Astrocyte (in vitro differentiated cells and primary cell): ENCODE data around the gene KEAP1. TPM values are rescaled to one million over a fixed set of nuclear protein-coding genes. Genes with fewer than 3 reads are reported as not detected.

Experiments
- DNase-seq: peaks from one replicate; pipeline ENCODE4 v3.0.0-alpha.2; 2010; ENCODE audit warnings: low read depth
- FAIRE-seq: peaks from 2 replicates; lab custom pipeline; 2011; peaks lifted over from hg19 to GRCh38; lab: Jason Lieb, UNC
- H2AFZ ChIP-seq: 2 replicates; pipeline ENCODE4 v1.6.0; 2012; ENCODE audit warnings: low read depth, low read length, inconsistent platforms
- H3K27ac ChIP-seq: 2 replicates; pipeline ENCODE4 v1.5.1; 2011; ENCODE audit warnings: low read depth, low read length, inconsistent platforms
- H3K27me3 ChIP-seq: 2 replicates; pipeline ENCODE4 v1.6.0; 2011; ENCODE audit warnings: low read length, inconsistent platforms; ENCODE audit not compliant: insufficient read depth
- H3K36me3 ChIP-seq: 2 replicates; pipeline ENCODE4 v1.5.1; 2011; ENCODE audit warnings: low read length, inconsistent platforms; ENCODE audit not compliant: insufficient read depth
- H3K4me1 ChIP-seq: 2 replicates; pipeline ENCODE4 v1.5.1; 2011; ENCODE audit warnings: low read length, inconsistent platforms; ENCODE audit not compliant: insufficient read depth
- H3K4me2 ChIP-seq: 2 replicates; pipeline ENCODE4 v1.6.0; 2012; ENCODE audit warnings: low read length, inconsistent platforms
- H3K4me3 ChIP-seq: 2 replicates; pipeline ENCODE4 v1.5.1; 2011; ENCODE audit warnings: low read depth, mild to moderate bottlenecking, low read length, inconsistent platforms; ENCODE audit not compliant: insufficient read depth
- H3K79me2 ChIP-seq: 2 replicates; pipeline ENCODE4 v1.6.0; 2012; ENCODE audit warnings: mild to moderate bottlenecking, low read length, inconsistent platforms; ENCODE audit not compliant: insufficient read depth
- H3K9ac ChIP-seq: 2 replicates; pipeline ENCODE4 v1.6.0; 2012; ENCODE audit warnings: mild to moderate bottlenecking, low read length, inconsistent platforms
- H3K9me3 ChIP-seq: 2 replicates; pipeline ENCODE4 v1.5.1; 2012; ENCODE audit warnings: low read depth, mild to moderate bottlenecking, low read length, inconsistent platforms; ENCODE audit not compliant: insufficient read depth
- H4K20me1 ChIP-seq: 2 replicates; pipeline ENCODE4 v1.6.0; 2012; ENCODE audit warnings: low read length, inconsistent platforms; ENCODE audit not compliant: insufficient read depth
- H3K27ac Mint-ChIP-seq: one replicate; pipeline ENCODE4 v1.8.0; 2021; ENCODE audit warnings: mild to moderate bottlenecking, mixed read lengths; ENCODE audit not compliant: unreplicated experiment
- H3K27me3 Mint-ChIP-seq: one replicate; pipeline ENCODE4 v1.8.0; 2021; ENCODE audit warnings: low read depth, mixed read lengths; ENCODE audit not compliant: unreplicated experiment
- H3K36me3 Mint-ChIP-seq: one replicate; pipeline ENCODE4 v1.8.0; 2021; ENCODE audit warnings: low read depth, mixed read lengths; ENCODE audit not compliant: unreplicated experiment
- H3K4me1 Mint-ChIP-seq: one replicate; pipeline ENCODE4 v1.8.0; 2021; ENCODE audit warnings: low read depth, mixed read lengths; ENCODE audit not compliant: unreplicated experiment
- H3K4me3 Mint-ChIP-seq: one replicate; pipeline ENCODE4 v1.8.0; 2021; ENCODE audit warnings: mild to moderate bottlenecking, moderate library complexity, mixed read lengths; ENCODE audit not compliant: unreplicated experiment
- H3K9me3 Mint-ChIP-seq: one replicate; pipeline ENCODE4 v1.8.0; 2021; ENCODE audit warnings: mild to moderate bottlenecking, mixed read lengths; ENCODE audit not compliant: unreplicated experiment
- CTCF ChIP-seq: IDR thresholded peaks from 2 replicates; pipeline ENCODE4 v1.5.1; 2011; ENCODE audit warnings: low read depth, mild to moderate bottlenecking, inconsistent platforms, low read length, moderate library complexity; ENCODE audit not compliant: insufficient read depth
- EZH2 ChIP-seq: IDR thresholded peaks from 2 replicates; pipeline ENCODE4 v1.6.1; 2012; ENCODE audit warnings: mild to moderate bottlenecking, low read length, inconsistent platforms; ENCODE audit not compliant: insufficient read depth
- total RNA-seq: library from RNA; stranded (reverse); gene quantifications from 2 replicates; pipeline ENCODE4 v1.2.1, GENCODE V29; 2021

KEAP1 gene
- total RNA-seq, 1 donor from 2014 or later: 43.6 TPM

- H3K79me2 ChIP-seq: no peaks in the 10 kb centered on the region
- no peak overlapping the region for H3K27ac ChIP-seq
- FAIRE-seq: no peak
- Mint-ChIP-seq H3K4me1 (peaks cover 9% of the 10 kb centered on the region), H3K4me3 (no peak overlapping the region), H3K27me3 (peaks cover 50% of the 10 kb centered on the region), H3K36me3 (peaks cover 4% of the 10 kb centered on the region), H3K9me3 (peaks cover 4% of the 10 kb centered on the region), H3K27ac (no peak overlapping the region)
- peaks cover 65% of the 10 kb centered on the region for H3K27me3 ChIP-seq
- H3K4me1 ChIP-seq: peaks cover 8% of the 10 kb centered on the region
- peak; percentile 72 for TF ChIP-seq EZH2
- TF ChIP-seq CTCF: no peak
- no peak for DNase-seq
- no peaks in the 10 kb centered on the region for H4K20me1 ChIP-seq
- H3K4me2 ChIP-seq: peak overlapping the region; percentile 26
- H2AFZ ChIP-seq: no peak overlapping the region
- no peak overlapping the region for H3K9ac ChIP-seq
- H3K36me3 ChIP-seq: no peaks in the 10 kb centered on the region
- no peaks in the 10 kb centered on the region for H3K9me3 ChIP-seq
- no peak overlapping the region for H3K4me3 ChIP-seq
These were observed 11.3 kb upstream of the KEAP1 start for GRCh38 chr19:10514211-10515145.

GRCh38 chr19:10513223-10513622 lies 10.1 kb upstream of the KEAP1 start:
- H3K9me3 ChIP-seq: no peaks in the 10 kb centered on the region
- peaks cover 53% of the 10 kb centered on the region for H3K27me3 ChIP-seq
- H3K4me2 ChIP-seq: no peak overlapping the region
- TF ChIP-seq EZH2 (no peak), CTCF (no peak)
- H3K4me3 Mint-ChIP-seq: no peak overlapping the region
- DNase-seq (no peak), FAIRE-seq (no peak)
- H3K27ac Mint-ChIP-seq: peak overlapping the region; percentile 48
- peaks cover 4% of the 10 kb centered on the region for H3K36me3 Mint-ChIP-seq
- H3K27ac ChIP-seq: no peak overlapping the region
- no peak overlapping the region for H3K4me3 ChIP-seq
- no peaks in the 10 kb centered on the region for H3K36me3 ChIP-seq
- no peak overlapping the region for H3K9ac ChIP-seq
- peaks cover 8% of the 10 kb centered on the region for H3K4me1 ChIP-seq
- H3K79me2 ChIP-seq: no peaks in the 10 kb centered on the region
- H4K20me1 ChIP-seq: no peaks in the 10 kb centered on the region
- peaks cover 39% of the 10 kb centered on the region for H3K27me3 Mint-ChIP-seq
- no peak overlapping the region for H2AFZ ChIP-seq
- H3K4me1 Mint-ChIP-seq: peaks cover 8% of the 10 kb centered on the region
- peaks cover 4% of the 10 kb centered on the region for H3K9me3 Mint-ChIP-seq
